ENCODE results near the gene TBCA. TPM values are rescaled to one million over a fixed set of nuclear protein-coding genes. Genes with fewer than 3 reads are reported as not detected.
A peak's percentile ranks its signal among the peaks of the same experiment; 100 is the strongest.

The TBCA gene
- total and polyA plus RNA-seq, 9 of the 15 experiments (the other 6 are each of a cell fraction or from before 2014, with no cell fraction given): 164 to 661 (median 334) TPM

GRCh38 chr5:77645158-77645994, 130.8 kb downstream of the TBCA start (continued):
- TF ChIP-seq ZNF41 (CRISPR knock-in tag; conservative IDR thresholded peaks at IDR 0.05) (no peak), ARHGAP35 (IDR thresholded peaks at IDR 0.05; ENCODE audit: partially characterized antibody) (no peak), ZNF140 (CRISPR knock-in tag; IDR thresholded peaks at IDR 0.05) (no peak), DMBX1 (CRISPR knock-in tag; IDR thresholded peaks at IDR 0.05; ENCODE audit: borderline replicate concordance) (no peak), SP2 (IDR thresholded peaks at IDR 0.05; ENCODE audit: extremely low read depth, low read depth, low read length, poor library complexity, severe bottlenecking) (no peak), KDM5B (IDR thresholded peaks at IDR 0.05; ENCODE audit: insufficient replicate concordance, low read depth, low read length) (no peak), PML (IDR thresholded peaks at IDR 0.05; ENCODE audit: low read length) (no peak), FUS (optimal IDR thresholded peaks at IDR 0.05; ENCODE audit: low read depth, low read length) (no peak), CCNT2 (IDR thresholded peaks at IDR 0.05; ENCODE audit: borderline replicate concordance, extremely low read depth, insufficient read length, low read depth, low read length) (peak; percentile 62), UBTF (IDR thresholded peaks at IDR 0.05; ENCODE audit: borderline replicate concordance in 1 of 2, low read depth in 2 of 2, low read length in 2 of 2) (peak in 1 of 2 experiments; percentile 89; a peak in 3 of 4 replicates), RB1 (IDR thresholded peaks at IDR 0.05; ENCODE audit: low read depth) (peak; percentile 93), ZC3H4 (CRISPR knock-in tag; IDR thresholded peaks at IDR 0.05; ENCODE audit: borderline replicate concordance) (no peak), HMGN3 (IDR thresholded peaks at IDR 0.05; ENCODE audit: borderline replicate concordance, extremely low read depth, insufficient read length, low read depth, low read length) (peak; percentile 67), NFIX (CRISPR knock-in tag; IDR thresholded peaks at IDR 0.05; ENCODE audit: low read depth) (no peak), MXI1 (IDR thresholded peaks at IDR 0.05; ENCODE audit: low read depth, low read length) (no peak), NONO (IDR thresholded peaks at IDR 0.05; ENCODE audit: low read depth in 2 of 2, low read length in 1 of 2) (0 out of 4 replicates have a peak, but pooled peaks of 1 of the 2 experiments have one; percentile 36), GATAD2B (IDR thresholded peaks at IDR 0.05; ENCODE audit: borderline replicate concordance) (peak; percentile 62; the same call in 1 of the 2 replicates), NELFE (IDR thresholded peaks at IDR 0.05; ENCODE audit: insufficient read depth, insufficient read length) (no peak), CTCFL (IDR thresholded peaks at IDR 0.05; ENCODE audit: borderline replicate concordance, insufficient read depth, low read depth, low read length, poor library complexity, severe bottlenecking) (peak; percentile 98), ZBTB7A (IDR thresholded peaks at IDR 0.05; ENCODE audit: borderline replicate concordance, control insufficient read depth, low read depth, low read length) (peak; percentile 73; the same call in 1 of the 2 replicates), ZC3H8 (IDR thresholded peaks at IDR 0.05) (no peak), BMI1 (IDR thresholded peaks at IDR 0.05; ENCODE audit: low read length) (no peak), NR3C1 (CRISPR knock-in tag; IDR thresholded peaks at IDR 0.05) (no peak), ZNF134 (CRISPR knock-in tag; conservative IDR thresholded peaks at IDR 0.05) (no peak)
